Left lung (tissue), 10 donors: ENCODE results near the gene TTC22. TPM values are rescaled to one million over a fixed set of nuclear protein-coding genes. Genes with fewer than 3 reads are reported as not detected.
A peak's percentile ranks its signal among the peaks of the same experiment; 100 is the strongest.
"Not testable (repeated sequence)": the region's sequence is repeated elsewhere in the genome, so short reads cannot be mapped to it uniquely, and the experiment has no call there.

ENCODE experiments used
- ATAC-seq: fragments of 200-7000 bp; cut with Tn5 transposase; one replicate; pipeline ENCODE4 v1.9.1; 2020; ENCODE audit warnings: moderate library complexity
- DNase-seq, 4 donors: peaks; one replicate each; pipeline ENCODE4 v3.0.0-alpha.2; 2013 to 2020
- H3K27ac ChIP-seq, 2 donors: fragments of 200-600 bp; sonication (generic) in 1 of 2; one replicate each; pipeline versions ENCODE4 v1.5.0 to v1.8.0; 2020 to 2021
- H3K27me3 ChIP-seq, 2 donors: fragments of 200-600 bp; sonication (generic) in 1 of 2; one replicate each; pipeline versions ENCODE4 v1.5.0 to v1.8.0; 2020 to 2021
- H3K36me3 ChIP-seq, 2 donors: fragments of 200-600 bp; sonication (generic) in 1 of 2; one replicate each; pipeline versions ENCODE4 v1.5.0 to v1.8.0; 2020 to 2021
- H3K4me1 ChIP-seq, 2 donors: fragments of 200-600 bp; one replicate each; pipeline ENCODE4 v1.8.0; 2021
- H3K4me3 ChIP-seq, 2 donors: fragments of 200-600 bp; sonication (generic) in 1 of 2; one replicate each; pipeline versions ENCODE4 v1.5.0 to v1.8.0; 2020 to 2021; ENCODE audit warnings: mild to moderate bottlenecking in 1 of 2
- H3K9me3 ChIP-seq, 2 donors: fragments of 200-600 bp; sonication (generic) in 1 of 2; one replicate each; pipeline versions ENCODE4 v1.5.0 to v1.8.0; 2020 to 2021
- CTCF ChIP-seq, 2 donors: fragments of 200-600 bp; sonication (generic) in 1 of 2; IDR thresholded peaks; one replicate each; pipeline versions ENCODE4 v1.5.0 to v1.8.0; 2021; ENCODE audit warnings: antibody characterized with exemption in 2 of 2
- intact Hi-C, 2 donors: fragments of 100-400 bp; cut with DNase I; formaldehyde crosslinking; loops; one replicate each; pipeline versions ENCODE4 v1.11.2 to v1.14.2; 2022
- polyA plus RNA-seq, 6 donors: library from polyadenylated mRNA; unstranded; fragments of 120-200 nt; gene quantifications; one replicate each; pipeline ENCODE4 v1.2.1, GENCODE V29; 2013; ENCODE audit not compliant: insufficient read length in 6 of 6
- total RNA-seq, 2 donors: library from RNA; stranded (reverse); fragmentation: NEBNext Ultra II Directional; extraction: Animal tissue kit (Norgen Biotek cat#: 25700); gene quantifications; one replicate each; pipeline ENCODE4 v1.2.1, GENCODE V29; 2021
- donor health status: DM: no; HTN: yes; CAD: no.
- donor health status: DM: no; HTN: no; CAD: no.

TTC22 gene
- total and polyA plus RNA-seq, 8 donors, result 2.9 to 7.7 (median 4.2) TPM

- no peak for ATAC-seq
- intact Hi-C loops, result no loop called here
Measured at GRCh38 chr1:54777011-54777410, 24.1 kb downstream of the TTC22 start.

GRCh38 chr1:54775828-54776721 lies 25.0 kb downstream of the TTC22 start:
- H3K4me3 ChIP-seq, H3K27ac ChIP-seq, H3K9me3 ChIP-seq, intact Hi-C loops, H3K36me3 ChIP-seq, H3K4me1 ChIP-seq, ATAC-seq: not testable (repeated sequence)
- H3K27me3 ChIP-seq, result peaks cover 0 to 15% of the 10 kb centered on the region in 2 donors
- DNase-seq, result peak in 1 of 4 donors; percentile 51

More at GRCh38 chr1:54777011-54777410, 24.1 kb downstream of the TTC22 start:
- H3K4me3 ChIP-seq, result no peak overlapping the region
- no peak overlapping the region for H3K27ac ChIP-seq
- no peak for TF ChIP-seq CTCF (IDR thresholded peaks at IDR 0.05)
- DNase-seq, result no peak
- no peaks in the 10 kb centered on the region for H3K9me3 ChIP-seq
- H3K36me3 ChIP-seq, result no peaks in the 10 kb centered on the region
- H3K4me1 ChIP-seq, result no peaks in the 10 kb centered on the region
- peaks cover 0 to 24% of the 10 kb centered on the region in 2 donors for H3K27me3 ChIP-seq

GRCh38 chr1:54774820-54775498 lies 26.2 kb downstream of the TTC22 start:
- Histone ChIP-seq H3K4me3 (no peak overlapping the region), H3K27me3 (peaks cover 0 to 4% of the 10 kb centered on the region in 2 donors), H3K9me3 (no peaks in the 10 kb centered on the region), H3K27ac (no peak overlapping the region), H3K4me1 (no peaks in the 10 kb centered on the region), H3K36me3 (no peaks in the 10 kb centered on the region)
- TF ChIP-seq CTCF (IDR thresholded peaks at IDR 0.05), result no peak
- DNase-seq (no peak), ATAC-seq (peak; percentile 32)
- intact Hi-C loops, result no loop called here

- Histone ChIP-seq H3K4me1 (no peaks in the 10 kb centered on the region), H3K27ac (no peak overlapping the region), H3K4me3 (no peak overlapping the region), H3K9me3 (no peaks in the 10 kb centered on the region), H3K27me3 (peaks cover 0 to 4% of the 10 kb centered on the region in 2 donors), H3K36me3 (no peaks in the 10 kb centered on the region)
- TF ChIP-seq CTCF (IDR thresholded peaks at IDR 0.05), result no peak
- DNase-seq, result no peak
- intact Hi-C loops, result no loop called here
- no peak for ATAC-seq
Measured at GRCh38 chr1:54772951-54773350, 28.2 kb downstream of the TTC22 start.

- H3K4me3 ChIP-seq, result no peak overlapping the region
- H3K36me3 ChIP-seq, result no peaks in the 10 kb centered on the region
- no peak overlapping the region for H3K27ac ChIP-seq
- DNase-seq, result no peak
- no peak for ATAC-seq
- H3K4me1 ChIP-seq, result peaks cover 5 to 13% of the 10 kb centered on the region in 2 donors
- H3K27me3 ChIP-seq, result no peaks in the 10 kb centered on the region
- TF ChIP-seq CTCF (IDR thresholded peaks at IDR 0.05), result no peak
- H3K9me3 ChIP-seq, result no peaks in the 10 kb centered on the region
- intact Hi-C loops, result no loop called here
Measured at GRCh38 chr1:54768093-54768492, 33.0 kb downstream of the TTC22 start.
